Lung (tissue), 12 donors: ENCODE data around the gene MPO. TPM values are rescaled to one million over a fixed set of nuclear protein-coding genes. Genes with fewer than 3 reads are reported as not detected.

Source experiments
- ATAC-seq: fragments of 200-7000 bp; cut with Tn5 transposase; one replicate; pipeline ENCODE4 v1.9.1; 2020; ENCODE audit warnings: moderate number of reproducible peaks; ENCODE audit not compliant: insufficient read depth, low FRiP score
- DNase-seq, 3 donors: peaks; one replicate each; pipeline ENCODE4 v3.0.0-alpha.2; 2013 to 2017
- H3K27ac ChIP-seq, 2 donors: one replicate each; pipeline ENCODE4 v1.5.1; 2013; ENCODE audit warnings: mild to moderate bottlenecking in 2 of 2, moderate library complexity in 2 of 2, control low read depth in 1 of 2, inconsistent platforms in 1 of 2, low read depth in 1 of 2, low read length in 1 of 2
- H3K27me3 ChIP-seq, 3 donors: one replicate each; pipeline ENCODE4 v1.5.1; 2013; ENCODE audit warnings: low read length in 2 of 3; ENCODE audit not compliant: control insufficient read depth in 3 of 3, insufficient read depth in 3 of 3
- H3K36me3 ChIP-seq, 4 donors: one replicate each; pipeline ENCODE4 v1.5.1; 2013; ENCODE audit warnings: low read length in 4 of 4, mild to moderate bottlenecking in 1 of 4, moderate library complexity in 1 of 4; ENCODE audit not compliant: control insufficient read depth in 4 of 4, insufficient read depth in 4 of 4
- H3K4me1 ChIP-seq, 5 donors: one replicate each; pipeline ENCODE4 v1.5.1; 2013; ENCODE audit warnings: low read length in 5 of 5, mild to moderate bottlenecking in 2 of 5, moderate library complexity in 1 of 5; ENCODE audit not compliant: control insufficient read depth in 5 of 5, insufficient read depth in 5 of 5
- H3K4me3 ChIP-seq: one replicate; pipeline ENCODE4 v1.5.1; 2013; ENCODE audit warnings: mild to moderate bottlenecking, control low read depth, moderate library complexity
- H3K9ac ChIP-seq, 2 donors: one replicate each; pipeline ENCODE4 v1.5.1; 2013; ENCODE audit warnings: low read length in 2 of 2, control low read depth in 1 of 2; ENCODE audit not compliant: insufficient read depth in 1 of 2
- H3K9me3 ChIP-seq, 4 donors: one replicate each; pipeline ENCODE4 v1.5.1; 2013; ENCODE audit warnings: low read length in 3 of 4, mild to moderate bottlenecking in 1 of 4, moderate library complexity in 1 of 4; ENCODE audit not compliant: control insufficient read depth in 4 of 4, insufficient read depth in 3 of 4
- CTCF ChIP-seq: IDR thresholded peaks from 2 replicates; pipeline ENCODE4 v1.5.1; 2012; ENCODE audit warnings: mild to moderate bottlenecking; ENCODE audit errors: control extremely low read depth, extremely low read depth
- WGBS, 2 donors: extraction: QIAGEN DNeasy Blood & Tissue Kit; methylation state at CpG; one replicate each; pipeline ENCODE4 v1.1.7; 2013; 5-methylcytosine and 5-hydroxymethylcytosine counted together
- polyA plus RNA-seq, 2 donors: library from polyadenylated mRNA; stranded (reverse); fragments of 200-250 nt; gene quantifications; one replicate each; pipeline ENCODE4 v1.2.1, GENCODE V29; 2013
- total RNA-seq, 2 donors: library from RNA; depleted of rRNA in 1 of 2; stranded (reverse); fragments of >200 nt in 1 of 2; gene quantifications; one replicate each; pipeline ENCODE4 v1.2.1, GENCODE V29; 2014 to 2021
- donor health status: control.
- donor health status: control.
- donor health status: Bipolar disorder and iron deficiency.
- donor health status: healthy.
- donor health status: DM: yes; HTN: yes; CAD: no.

MPO gene
- total and polyA plus RNA-seq, 4 donors: 0.79 to 62.0 (median 6.7) TPM

GRCh38 chr17:58277802-58278595 lies 2.7 kb downstream of the MPO start:
- no peak for TF ChIP-seq CTCF
- ATAC-seq (no peak), DNase-seq (no peak)
- Histone ChIP-seq H3K4me1 (peaks cover 0 to 13% (median 0%) of the 10 kb centered on the region in 5 donors), H3K9ac (no peak overlapping the region), H3K9me3 (peaks cover 0 to 1% (median 0%) of the 10 kb centered on the region in 4 donors), H3K36me3 (no peaks in the 10 kb centered on the region), H3K27me3 (peaks cover 0 to 12% (median 0%) of the 10 kb centered on the region in 3 donors), H3K4me3 (no peak overlapping the region), H3K27ac (no peak overlapping the region)
- 36 to 69% methylated on average over 35 to 36 of the region's 36 CpGs for WGBS, 2 donors

- no peak overlapping the region for H3K9ac ChIP-seq
- TF ChIP-seq CTCF: no peak
- no peaks in the 10 kb centered on the region for H3K36me3 ChIP-seq
- 37 to 48% methylated on average over 5 of the region's 5 CpGs for WGBS, 2 donors
- H3K4me3 ChIP-seq: no peak overlapping the region
- ATAC-seq (no peak), DNase-seq (no peak)
- no peak overlapping the region for H3K27ac ChIP-seq
- H3K9me3 ChIP-seq: peaks cover 0 to 1% (median 0%) of the 10 kb centered on the region in 4 donors
- peaks cover 0 to 13% (median 0%) of the 10 kb centered on the region in 5 donors for H3K4me1 ChIP-seq
- H3K27me3 ChIP-seq: peaks cover 0 to 12% (median 0%) of the 10 kb centered on the region in 3 donors
Measured at GRCh38 chr17:58277107-58277801, 3.5 kb downstream of the MPO start.

GRCh38 chr17:58276423-58276822 lies 4.3 kb downstream of the MPO start:
- DNase-seq: no peak
- no peak for TF ChIP-seq CTCF
- WGBS, 2 donors: 15 to 46% methylated on average over 2 of the region's 2 CpGs
- no peak for ATAC-seq
- no peaks in the 10 kb centered on the region for H3K36me3 ChIP-seq
- no peak overlapping the region for H3K27ac ChIP-seq
- peaks cover 0 to 1% (median 0%) of the 10 kb centered on the region in 4 donors for H3K9me3 ChIP-seq
- no peak overlapping the region for H3K4me3 ChIP-seq
- H3K9ac ChIP-seq: no peak overlapping the region
- peaks cover 0 to 12% (median 0%) of the 10 kb centered on the region in 3 donors for H3K27me3 ChIP-seq
- peaks cover 0 to 13% (median 0%) of the 10 kb centered on the region in 5 donors for H3K4me1 ChIP-seq
